K562 treated with DMSO at 1 percent for 24 hours (cell line): ENCODE results near the gene CPSF7. TPM values are rescaled to one million over a fixed set of nuclear protein-coding genes. Genes with fewer than 3 reads are reported as not detected.

Experiments
- total RNA-seq: library from RNA; unstranded; fragments of 300-600 nt; gene quantifications from 2 replicates; pipeline ENCODE4 v1.2.3, GENCODE V29; 2022; ENCODE audit warnings: low read depth; ENCODE audit not compliant: insufficient read depth

CPSF7 gene, protein sequence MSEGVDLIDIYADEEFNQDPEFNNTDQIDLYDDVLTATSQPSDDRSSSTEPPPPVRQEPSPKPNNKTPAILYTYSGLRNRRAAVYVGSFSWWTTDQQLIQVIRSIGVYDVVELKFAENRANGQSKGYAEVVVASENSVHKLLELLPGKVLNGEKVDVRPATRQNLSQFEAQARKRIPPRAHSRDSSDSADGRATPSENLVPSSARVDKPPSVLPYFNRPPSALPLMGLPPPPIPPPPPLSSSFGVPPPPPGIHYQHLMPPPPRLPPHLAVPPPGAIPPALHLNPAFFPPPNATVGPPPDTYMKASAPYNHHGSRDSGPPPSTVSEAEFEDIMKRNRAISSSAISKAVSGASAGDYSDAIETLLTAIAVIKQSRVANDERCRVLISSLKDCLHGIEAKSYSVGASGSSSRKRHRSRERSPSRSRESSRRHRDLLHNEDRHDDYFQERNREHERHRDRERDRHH
- total RNA-seq = 55.1 and 58.4 TPM in 2 replicates

DNA sequence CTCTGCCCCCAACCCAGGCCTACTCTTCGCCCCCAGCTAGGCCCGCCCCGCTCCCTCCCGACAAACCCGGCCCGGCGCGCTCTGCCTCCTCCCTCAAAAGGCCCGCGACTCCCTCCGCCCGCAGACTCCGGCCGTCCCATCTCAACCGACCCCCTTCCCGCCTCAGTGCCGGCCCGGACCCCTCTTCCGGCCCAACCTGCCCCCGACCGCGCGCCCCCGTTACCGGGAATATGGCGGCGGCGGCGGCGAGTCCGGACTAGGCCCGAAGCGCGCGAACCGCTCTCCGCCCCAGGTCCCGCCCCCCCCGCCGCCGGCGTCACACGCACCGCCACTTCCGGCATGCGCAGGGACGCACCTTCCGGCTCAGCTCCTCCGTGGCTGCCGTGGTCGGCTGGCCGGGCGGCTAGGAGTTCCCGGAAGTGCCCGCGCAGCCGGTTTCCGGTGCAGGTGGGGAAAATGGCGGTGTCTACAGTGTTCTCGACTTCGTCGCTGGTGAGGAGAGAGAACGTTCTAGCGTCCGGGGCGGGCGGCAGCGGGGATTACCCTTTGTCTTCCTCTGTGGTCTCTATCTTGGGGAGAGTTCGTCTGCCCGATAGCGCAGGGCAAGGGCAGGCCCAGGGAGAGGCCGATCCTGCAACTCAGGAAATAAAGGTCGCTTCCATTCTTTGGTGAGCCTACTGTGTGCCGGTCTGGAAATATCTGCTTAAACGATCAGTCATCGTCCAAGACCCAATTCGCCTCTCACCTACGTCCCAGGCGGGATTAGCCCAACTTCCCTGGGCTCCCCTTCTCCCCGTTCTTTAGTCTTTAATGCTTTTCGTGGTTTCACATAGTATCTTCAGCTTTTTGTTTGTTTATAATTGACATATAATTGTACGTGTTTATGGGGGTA, at the start of gene CPSF7, which contains the start of gene SDHAF2:
TSS of gene CPSF7 (minus strand) at position 285 of the 892 bp plus-strand sequence. CDS start 740 bp downstream, outside the sequence.
TSS of gene SDHAF2 (plus strand) at position 434 of the 892 bp plus-strand sequence. CDS start at position 457, 23 bp downstream.

DNA sequence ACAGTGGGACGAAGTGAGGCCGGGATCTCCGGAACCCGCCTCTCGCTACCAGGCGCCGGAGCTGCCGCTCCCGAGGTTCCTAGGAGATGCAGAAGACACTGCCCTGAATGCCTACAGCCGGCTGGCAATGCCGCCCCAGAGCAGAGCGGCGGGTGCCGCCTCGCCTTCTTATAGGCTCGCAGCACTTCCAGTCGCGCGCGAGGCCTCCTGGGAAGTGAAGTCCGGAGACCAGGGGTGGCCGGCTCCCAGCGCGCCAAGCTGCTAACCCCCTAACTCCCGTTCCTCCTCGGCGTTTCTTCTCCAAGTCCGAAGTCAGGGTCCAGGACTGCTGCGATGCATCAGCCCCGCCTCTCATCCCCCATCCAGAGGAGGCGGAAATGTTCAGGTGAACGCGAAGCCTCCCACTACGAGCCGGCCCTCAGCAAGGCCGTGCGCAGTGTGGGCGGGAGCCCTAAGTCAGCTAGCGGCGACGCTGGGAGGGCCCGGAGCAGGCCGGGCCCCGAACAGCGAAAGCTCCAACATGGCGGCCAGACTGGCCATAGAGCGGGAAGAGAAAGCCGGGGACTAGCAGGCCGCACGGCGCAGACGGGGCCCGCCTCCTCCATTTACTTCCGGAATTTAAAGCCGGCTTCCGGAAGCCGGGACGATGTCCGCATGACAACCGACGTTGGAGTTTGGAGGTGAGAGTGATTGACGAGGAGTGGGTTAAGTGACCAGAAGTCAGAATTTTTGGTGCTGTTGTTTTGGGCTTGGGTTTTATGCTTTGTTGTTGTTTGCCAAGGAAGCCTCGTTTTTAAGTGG, 67.8 kb downstream of the CPSF7 start, which contains the start of the genes CYB561A3 and TMEM138:
TSS of gene CYB561A3 (minus strand) at position 142 of the 801 bp plus-strand sequence. CDS start 5,169 bp downstream, outside the sequence.
TSS of gene TMEM138 (plus strand) at position 634 of the 801 bp plus-strand sequence. CDS start 2,017 bp downstream, outside the sequence.

Other genes with a start within 250 kb of the CPSF7 start
- not detected in 2 replicates for gene PGA3, start 226.5 kb downstream of the CPSF7 start, total RNA-seq
- not detected in 2 replicates for gene PGA4, start 207.6 kb downstream of the CPSF7 start, total RNA-seq
- not detected in 2 replicates for gene PGA5, start 188.8 kb downstream of the CPSF7 start, total RNA-seq
- gene VWCE, start 134.7 kb downstream of the CPSF7 start, total RNA-seq = 1.9 and 2.3 TPM in 2 replicates
- gene DDB1, start 96.9 kb downstream of the CPSF7 start, total RNA-seq = 159 and 172 TPM in 2 replicates
- 38.6 and 49.7 TPM in 2 replicates for gene TKFC, start 96.7 kb downstream of the CPSF7 start, total RNA-seq
- 113 and 115 TPM in 2 replicates for gene CYB561A3, start 68.1 kb downstream of the CPSF7 start, total RNA-seq
- 34.0 and 35.9 TPM in 2 replicates for gene TMEM138, start 67.6 kb downstream of the CPSF7 start, total RNA-seq
- 7.4 and 8.3 TPM in 2 replicates for gene TMEM216, start 37.4 kb downstream of the CPSF7 start, total RNA-seq
- 38.9 and 46.5 TPM in 2 replicates for gene SDHAF2, start 149 bp upstream of the CPSF7 start, total RNA-seq
- 0.27 and 0.47 TPM in 2 replicates for gene LRRC10B, start 78.8 kb upstream of the CPSF7 start, total RNA-seq
- gene SYT7, start 151.1 kb upstream of the CPSF7 start, total RNA-seq = 0.09 and 0.43 TPM in 2 replicates